ENCODE measurements around the gene TTLL8.

- TF ChIP-seq POLR2A (IDR thresholded peaks at IDR 0.05; ENCODE audit: borderline replicate concordance, extremely low read depth, insufficient read depth, insufficient read length) (no peak), CBX3 (IDR thresholded peaks at IDR 0.05; ENCODE audit: low read depth) (no peak), EZH2phosphoT487 (IDR thresholded peaks at IDR 0.05; ENCODE audit: borderline replicate concordance) (no peak), CTCF (IDR thresholded peaks at IDR 0.05 in 2 of 3, conservative IDR thresholded peaks at IDR 0.05 in 1 of 3; ENCODE audit: borderline replicate concordance in 1 of 3, insufficient read depth in 1 of 3, low read depth in 2 of 3, low read length in 2 of 3) (no peak)
Observed at GRCh38 chr22:50083462-50084079, 25.5 kb upstream of the TTLL8 start.

Measured in HCT116 (cell line).